Activated CD4-positive, alpha-beta T cell treated with anti-CD3 and anti-CD28 coated beads for 36 hours (primary cell): ENCODE data around the gene LSMEM2. TPM values are rescaled to one million over a fixed set of nuclear protein-coding genes. Genes with fewer than 3 reads are reported as not detected.
"Not testable (repeated sequence)": the region's sequence is repeated elsewhere in the genome, so short reads cannot be mapped to it uniquely, and the experiment has no call there.

ENCODE experiments used
- ATAC-seq: fragments of 200-7000 bp; cut with Tn5 transposase; one replicate; pipeline ENCODE4 v1.10.0; 2021; ENCODE audit warnings: mild to moderate bottlenecking, moderate library complexity
- CTCF ChIA-PET: fragments of 350-600 bp; sonication (Branson Sonifier 250); formaldehyde crosslinking; loops from one replicate; lab custom pipeline; 2021; ENCODE audit warnings: antibody characterized with exemption; lab: Charles Lee
- POLR2A ChIA-PET: fragments of 350-600 bp; sonication (Branson Sonifier 250); formaldehyde crosslinking; loops from one replicate; lab custom pipeline; 2021; ENCODE audit warnings: antibody characterized with exemption, inconsistent platforms; lab: Charles Lee
- DNase-seq: peaks from one replicate; pipeline ENCODE4 v3.0.0-alpha.2; 2020
- H3K27ac Mint-ChIP-seq: one replicate; pipeline ENCODE4 v1.8.0; 2021; ENCODE audit warnings: mixed read lengths
- H3K27me3 Mint-ChIP-seq: one replicate; pipeline ENCODE4 v1.8.0; 2021; ENCODE audit warnings: mixed read lengths
- H3K36me3 Mint-ChIP-seq: one replicate; pipeline ENCODE4 v1.8.0; 2021; ENCODE audit warnings: low read depth, mixed read lengths
- H3K4me1 Mint-ChIP-seq: one replicate; pipeline ENCODE4 v1.8.0; 2021; ENCODE audit warnings: mixed read lengths
- H3K4me3 Mint-ChIP-seq: one replicate; pipeline ENCODE4 v1.8.0; 2021; ENCODE audit warnings: mild to moderate bottlenecking, moderate library complexity, mixed read lengths
- H3K9me3 Mint-ChIP-seq: one replicate; pipeline ENCODE4 v1.8.0; 2021; ENCODE audit warnings: low read depth, mixed read lengths
- intact Hi-C, 2 experiments: fragments of 100-400 bp; cut with DNase I in 1 of 2; cut with micrococcal nuclease in 1 of 2; formaldehyde crosslinking; loops; one replicate each; pipeline versions ENCODE4 v1.14.2 to v1.15.1; 2022 to 2024; cut with DNase I, micrococcal nuclease
- total RNA-seq, 2 experiments: library from RNA; stranded (reverse); gene quantifications; one replicate each; pipeline ENCODE4 v1.2.3, GENCODE V29; 2021

Gene LSMEM2
- total RNA-seq, 2 experiments from 2014 or later: not detected

DNA sequence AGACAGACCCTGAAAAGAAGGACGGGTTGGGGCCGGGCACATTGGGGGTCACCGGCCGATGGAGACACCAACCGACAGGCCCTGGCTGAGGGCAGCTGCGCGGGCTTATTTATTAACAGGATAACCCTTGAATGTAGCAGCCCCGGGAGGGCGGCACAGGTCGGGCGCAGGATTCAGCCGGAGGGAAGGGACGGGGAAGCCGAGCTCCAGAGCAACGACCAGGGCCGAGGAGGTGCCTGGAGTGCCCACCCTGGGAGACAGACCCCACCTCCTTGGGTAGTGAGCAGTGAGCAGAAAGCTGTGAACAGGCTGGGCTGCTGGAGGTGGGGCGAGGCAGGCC lies 2.2 kb upstream of the LSMEM2 start:
- DNase-seq (no peak), ATAC-seq (no peak)
- Mint-ChIP-seq H3K4me3 (no peak overlapping the region), H3K9me3 (no peaks in the 10 kb centered on the region), H3K4me1 (peaks cover 25% of the 10 kb centered on the region), H3K27me3 (peaks cover 35% of the 10 kb centered on the region), H3K27ac (no peak overlapping the region), H3K36me3 (no peaks in the 10 kb centered on the region)
- intact Hi-C loops: loop anchor here in 1 of 2 experiments (10.0 kb wide), 1 partner anchor 48 kb away; the partner anchor contains the start of genes HYAL2 and TUSC2
- ChIA-PET CTCF (interaction anchor here (0.5 to 1.4 kb wide), 5 partner anchors 41 to 161 kb away, joined by 3 to 4 read pairs (median 3); partner anchors contain the start of gene GNAI2), POLR2A (interaction anchor here (0.6 kb wide), 2 partner anchors 13 to 323 kb away, joined by 4 to 7 read pairs; no protein-coding TSS in a partner anchor)

GRCh38 chr3:50278123-50278879 lies 586 bp upstream of the LSMEM2 start:
- ChIA-PET POLR2A (interaction anchor here (0.6 kb wide), 1 partner anchor 156 kb away, joined by 3 read pairs; no protein-coding TSS in a partner anchor), CTCF (interaction anchor here (0.5 to 1.0 kb wide), 4 partner anchors 46 to 63 kb away, joined by 3 to 4 read pairs (median 3); partner anchors contain the start of gene RASSF1)
- ATAC-seq: no peak
- intact Hi-C loops: loop anchor here in 1 of 2 experiments (10.0 kb wide), 1 partner anchor 46 kb away; the partner anchor contains the start of genes HYAL2 and TUSC2
- no peaks in the 10 kb centered on the region for H3K36me3 Mint-ChIP-seq
- no peak overlapping the region for H3K4me3 Mint-ChIP-seq
- no peaks in the 10 kb centered on the region for H3K9me3 Mint-ChIP-seq
- H3K27ac Mint-ChIP-seq: no peak overlapping the region
- no peak for DNase-seq
- H3K4me1 Mint-ChIP-seq: peaks cover 17% of the 10 kb centered on the region
- peaks cover 31% of the 10 kb centered on the region for H3K27me3 Mint-ChIP-seq

DNA sequence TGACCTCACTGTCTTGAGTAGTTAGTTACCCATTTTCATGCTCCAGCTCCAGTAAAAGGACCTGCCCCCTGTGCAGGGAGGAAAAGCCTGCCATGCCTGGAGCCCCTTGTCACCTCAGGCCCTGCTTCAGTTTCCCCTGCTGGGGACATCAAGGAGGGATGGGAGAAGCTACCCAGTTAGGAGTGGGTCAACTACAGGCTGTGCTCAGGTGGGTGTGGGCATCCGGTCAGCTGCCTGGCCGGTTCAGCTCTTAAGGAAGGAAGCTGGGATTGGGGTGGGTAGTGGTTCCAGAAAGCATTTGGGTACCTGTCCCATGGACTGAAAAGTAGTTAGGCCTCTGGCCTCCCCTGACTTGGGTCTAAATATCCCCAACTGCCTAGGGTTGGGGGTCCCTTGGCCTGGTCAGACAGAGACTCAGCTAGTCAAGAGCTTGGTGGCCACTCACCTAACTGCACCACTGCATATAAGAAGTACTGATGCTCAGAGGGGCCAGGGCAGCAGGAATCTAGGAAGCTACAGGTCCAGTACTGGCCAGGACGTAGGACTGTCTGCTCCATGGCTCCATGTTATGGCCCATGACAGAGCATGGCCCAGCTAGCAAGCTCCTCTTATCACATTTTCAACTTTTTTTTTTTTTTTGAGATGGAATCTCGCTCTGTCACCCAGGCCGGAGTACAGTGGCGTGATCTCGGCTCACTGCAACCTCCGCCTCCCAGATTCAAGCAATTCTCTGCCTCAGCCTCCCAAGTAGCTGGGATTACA lies 549 bp downstream of the LSMEM2 start:
- POLR2A ChIA-PET: interaction anchor here (0.6 to 0.7 kb wide), 3 partner anchors 12 to 22 kb away, joined by 3 to 5 read pairs (median 3); no protein-coding TSS in a partner anchor

DNA sequence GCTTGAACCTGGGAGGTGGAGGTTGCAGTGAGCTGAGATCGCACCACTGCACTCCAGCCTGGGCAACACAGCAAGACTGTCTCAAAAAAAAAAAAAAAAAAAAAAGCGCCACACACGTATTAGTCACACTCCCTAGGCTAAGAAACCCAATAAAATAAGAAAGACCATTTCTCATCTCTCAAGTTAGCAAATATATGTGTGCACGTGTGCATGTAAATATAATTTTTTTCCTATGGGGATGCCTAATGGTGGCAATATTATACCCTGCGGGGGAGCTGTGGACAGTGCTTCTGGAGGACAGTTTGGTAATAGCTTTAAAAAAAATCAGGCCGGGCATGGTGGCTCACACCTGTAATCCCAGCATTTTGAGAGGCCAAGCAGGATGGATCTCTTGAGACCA lies 5.2 kb downstream of the LSMEM2 start:
- peaks cover 19% of the 10 kb centered on the region for H3K36me3 Mint-ChIP-seq
- DNase-seq, H3K4me3 Mint-ChIP-seq, POLR2A ChIA-PET, H3K27me3 Mint-ChIP-seq, ATAC-seq, H3K4me1 Mint-ChIP-seq, H3K27ac Mint-ChIP-seq, H3K9me3 Mint-ChIP-seq, intact Hi-C loops: not testable (repeated sequence)
- CTCF ChIA-PET: interaction anchor here (1.4 kb wide), 1 partner anchor 9 kb away, joined by 5 read pairs; no protein-coding TSS in a partner anchor

More for the DNA sequence above, 549 bp downstream of the LSMEM2 start:
- Mint-ChIP-seq H3K4me3 (no peak overlapping the region), H3K36me3 (no peaks in the 10 kb centered on the region), H3K4me1 (peaks cover 10% of the 10 kb centered on the region), H3K27me3 (peaks cover 25% of the 10 kb centered on the region), H3K9me3 (no peaks in the 10 kb centered on the region), H3K27ac (no peak overlapping the region)
- CTCF ChIA-PET: interaction anchor here (0.6 to 0.9 kb wide), 3 partner anchors 61 to 356 kb away, joined by 3 to 4 read pairs (median 3); partner anchors contain the start of gene RASSF1
- intact Hi-C loops: loop anchor here in 1 of 2 experiments (10.0 kb wide), 1 partner anchor 45 kb away; the partner anchor contains the start of genes HYAL2 and TUSC2
- no peak for ATAC-seq
- no peak for DNase-seq

GRCh38 chr3:50286322-50287227 lies 7.7 kb downstream of the LSMEM2 start:
- CTCF ChIA-PET: no interaction called here

DNA sequence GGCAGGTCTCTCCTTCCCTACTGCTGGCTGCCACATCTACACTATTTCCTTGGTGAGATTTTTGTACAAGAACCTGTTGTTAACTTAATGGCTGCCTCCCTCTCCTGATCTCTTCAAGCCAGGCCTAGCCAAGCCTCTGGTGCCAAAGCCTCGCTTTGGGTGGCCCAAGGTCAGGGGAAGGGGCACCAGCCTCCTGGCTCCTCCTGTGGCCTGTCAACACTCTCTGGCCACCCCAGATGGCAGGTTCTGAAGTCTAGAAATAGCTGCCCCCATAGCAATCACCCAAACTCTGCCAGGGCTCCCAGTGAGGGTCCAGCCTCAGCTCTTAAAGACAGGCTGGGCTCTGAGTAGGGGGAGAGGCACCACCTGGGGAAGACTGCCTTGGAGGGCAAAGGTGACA lies 8.4 kb downstream of the LSMEM2 start:
- no peaks in the 10 kb centered on the region for H3K27me3 Mint-ChIP-seq
- peaks cover 38% of the 10 kb centered on the region for H3K36me3 Mint-ChIP-seq
- ChIA-PET POLR2A (no interaction called here), CTCF (no interaction called here)
- intact Hi-C loops: no loop called here
- H3K4me3 Mint-ChIP-seq: no peak overlapping the region
- H3K27ac Mint-ChIP-seq: no peak overlapping the region
- peaks cover 9% of the 10 kb centered on the region for H3K4me1 Mint-ChIP-seq
- DNase-seq (no peak), ATAC-seq (no peak)
- H3K9me3 Mint-ChIP-seq: no peaks in the 10 kb centered on the region

More at GRCh38 chr3:50286322-50287227, 7.7 kb downstream of the LSMEM2 start:
- intact Hi-C loops: no loop called here
- DNase-seq: no peak
- POLR2A ChIA-PET: no interaction called here
- Mint-ChIP-seq H3K27ac (no peak overlapping the region), H3K36me3 (peaks cover 38% of the 10 kb centered on the region), H3K4me3 (no peak overlapping the region), H3K27me3 (no peaks in the 10 kb centered on the region), H3K4me1 (peaks cover 9% of the 10 kb centered on the region), H3K9me3 (no peaks in the 10 kb centered on the region)
- no peak for ATAC-seq

DNA sequence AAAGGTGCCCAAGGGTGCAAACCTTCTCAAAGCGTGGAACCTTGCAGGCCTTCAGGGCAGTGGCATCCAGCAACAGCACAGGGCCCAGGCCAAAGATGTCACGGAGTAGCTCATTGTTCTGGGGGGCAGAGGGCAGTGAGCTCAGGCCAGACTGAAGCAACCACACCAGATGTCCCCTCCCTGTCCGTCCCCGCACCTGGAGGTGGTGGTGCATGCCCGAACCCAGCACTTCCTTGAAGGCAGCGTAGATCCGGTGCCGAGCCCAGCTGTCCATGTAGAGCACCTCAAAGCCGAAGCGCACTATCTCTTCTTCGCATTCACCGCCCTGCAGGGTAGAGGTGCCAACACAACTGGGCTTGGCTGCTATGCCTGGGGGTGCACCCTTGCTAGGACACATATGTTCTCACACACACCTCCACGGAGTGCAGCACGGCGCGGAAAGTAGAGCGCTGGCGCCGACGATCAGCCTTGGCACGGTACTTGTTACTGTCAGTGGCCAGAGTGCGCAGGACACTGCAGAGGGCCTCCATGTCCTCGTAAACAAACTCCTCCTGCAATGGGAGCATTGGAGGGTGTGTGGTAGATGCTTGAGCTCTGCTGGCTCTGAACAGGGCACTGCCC lies 9.6 kb downstream of the LSMEM2 start:
- CTCF ChIA-PET: interaction anchor here (0.6 to 0.8 kb wide), 3 partner anchors 42 to 96 kb away, joined by 3 read pairs; no protein-coding TSS in a partner anchor

GRCh38 chr3:50289130-50289529 lies 10.2 kb downstream of the LSMEM2 start:
- POLR2A ChIA-PET: no interaction called here
- intact Hi-C loops: no loop called here
- H3K4me3 Mint-ChIP-seq: peak overlapping the region; percentile 30
- peaks cover 16% of the 10 kb centered on the region for H3K4me1 Mint-ChIP-seq
- no peak for ATAC-seq
- H3K36me3 Mint-ChIP-seq: peaks cover 41% of the 10 kb centered on the region
- no peaks in the 10 kb centered on the region for H3K27me3 Mint-ChIP-seq
- CTCF ChIA-PET: interaction anchor here (0.8 kb wide), 1 partner anchor 43 kb away, joined by 3 read pairs; no protein-coding TSS in a partner anchor
- H3K9me3 Mint-ChIP-seq: no peaks in the 10 kb centered on the region
- no peak overlapping the region for H3K27ac Mint-ChIP-seq
- DNase-seq: no peak

More for the DNA sequence above, 9.6 kb downstream of the LSMEM2 start:
- Mint-ChIP-seq H3K27me3 (no peaks in the 10 kb centered on the region), H3K4me3 (no peak overlapping the region), H3K9me3 (no peaks in the 10 kb centered on the region), H3K36me3 (peaks cover 41% of the 10 kb centered on the region), H3K4me1 (peaks cover 16% of the 10 kb centered on the region), H3K27ac (no peak overlapping the region)
- POLR2A ChIA-PET: no interaction called here
- no peak for ATAC-seq
- DNase-seq: no peak
- intact Hi-C loops: no loop called here

DNA sequence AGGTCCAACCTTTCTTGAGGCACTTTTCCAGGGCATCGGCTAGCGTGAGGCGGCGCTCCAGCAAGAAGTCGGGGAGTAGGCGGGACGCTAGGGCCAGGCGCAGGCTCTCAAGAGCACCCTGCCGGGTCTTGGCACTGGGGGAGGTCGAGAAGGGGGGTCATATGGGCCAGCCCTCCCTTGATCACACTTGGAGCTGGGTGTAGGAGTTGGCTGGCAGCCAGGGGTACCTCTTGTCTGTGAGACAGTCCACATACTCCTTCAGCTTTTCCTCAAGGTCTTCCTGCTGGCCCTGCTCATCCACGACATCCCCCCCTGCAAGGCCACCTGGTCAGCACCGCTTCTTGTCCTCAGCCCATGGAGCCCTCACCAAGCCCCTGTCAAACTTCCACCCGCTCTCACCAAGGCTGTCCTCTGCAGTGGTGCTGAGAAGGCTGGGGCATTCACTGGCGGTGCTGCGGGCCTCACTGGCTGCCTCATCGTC lies 11.3 kb downstream of the LSMEM2 start:
- ChIA-PET CTCF (interaction anchor here (0.5 kb wide), 1 partner anchor 70 kb away, joined by 4 read pairs; no protein-coding TSS in a partner anchor), POLR2A (interaction anchor here (0.6 kb wide), 2 partner anchors 13 to 1202 kb away, joined by 7 read pairs; no protein-coding TSS in a partner anchor)
- intact Hi-C loops: loop anchor here (5.0 to 10.0 kb wide), 2 partner anchors 565 to 878 kb away; partner anchors contain the start of genes GMPPB (in 1 of the 2), RHOA (in 1 of the 2) and TCTA (in 1 of the 2)
- ATAC-seq: no peak
- Mint-ChIP-seq H3K27ac (no peak overlapping the region), H3K4me1 (peaks cover 16% of the 10 kb centered on the region), H3K4me3 (peak overlapping the region; percentile 88), H3K9me3 (no peaks in the 10 kb centered on the region), H3K36me3 (peaks cover 41% of the 10 kb centered on the region), H3K27me3 (no peaks in the 10 kb centered on the region)
- no peak for DNase-seq
